IMR-90 (cell line): ENCODE measurements around the gene EPHB1. TPM values are rescaled to one million over a fixed set of nuclear protein-coding genes. Genes with fewer than 3 reads are reported as not detected.

Experiments used
- ATAC-seq: fragments of 200-7000 bp; cut with Tn5 transposase; 2 replicates; pipeline ENCODE4 v1.9.1; 2020; ENCODE audit warnings: low read depth, mild to moderate bottlenecking, moderate library complexity
- Bru-seq: library from RNA; stranded (reverse); fragments of 400-500 nt; gene quantifications from one replicate; lab custom pipeline; 2021; lab: Mats Ljungman, UMichigan
- BruChase-seq, 2 experiments: library from RNA; stranded (reverse); fragments of 400-500 nt; gene quantifications; one replicate each; lab custom pipeline; 2021; lab: Mats Ljungman, UMichigan
- BruUV-seq: library from RNA; stranded (reverse); fragments of 400-500 nt; replicated peaks from 2 replicates; lab custom pipeline; 2021; lab: Mats Ljungman, UMichigan
- CTCF ChIA-PET: fragments of 300-600 bp; formaldehyde crosslinking; extraction: SDS; loops from one replicate; lab custom pipeline; 2021; ENCODE audit warnings: antibody characterized with exemption; lab: Yijun Ruan, JAX
- POLR2A ChIA-PET: fragments of 300-600 bp; sonication (Branson Sonifier 250); formaldehyde crosslinking; loops from one replicate; lab custom pipeline; 2022; ENCODE audit warnings: antibody characterized with exemption; ENCODE audit not compliant: unreplicated experiment; lab: Charles Lee
- DNase-seq: peaks from one replicate; pipeline ENCODE4 v3.0.0; 2013
- H2AFZ ChIP-seq: replicated peaks from 2 replicates; pipeline ENCODE3; 2013; ENCODE audit warnings: low read length, mild to moderate bottlenecking; ENCODE audit not compliant: poor library complexity
- H2AK5ac ChIP-seq: 2 replicates; pipeline ENCODE4 v1.6.1; 2013; ENCODE audit warnings: low read depth, low read length, inconsistent platforms
- H2AK9ac ChIP-seq: replicated peaks from 2 replicates; pipeline ENCODE3; 2013; ENCODE audit warnings: mild to moderate bottlenecking, low read depth, low read length, moderate library complexity; ENCODE audit not compliant: poor library complexity
- H2BK120ac ChIP-seq: 2 replicates; pipeline ENCODE4 v1.6.1; 2013; ENCODE audit warnings: low read depth, low read length, inconsistent platforms
- H2BK15ac ChIP-seq: 3 replicates; pipeline ENCODE4 v1.6.1; 2013; ENCODE audit warnings: low read depth, low read length, inconsistent platforms
- H2BK20ac ChIP-seq: 2 replicates; pipeline ENCODE4 v1.6.1; 2013; ENCODE audit warnings: low read depth, mild to moderate bottlenecking, inconsistent platforms, low read length, moderate library complexity
- H2BK5ac ChIP-seq: 2 replicates; pipeline ENCODE4 v1.6.1; 2013; ENCODE audit warnings: mild to moderate bottlenecking, low read depth, low read length, inconsistent platforms; ENCODE audit not compliant: poor library complexity, severe bottlenecking
- H3K14ac ChIP-seq: replicated peaks from 2 replicates; pipeline ENCODE4 v1.6.1; 2013; ENCODE audit warnings: low read depth, low read length, inconsistent platforms
- H3K18ac ChIP-seq: 2 replicates; pipeline ENCODE4 v1.6.1; 2013; ENCODE audit warnings: low read depth, low read length, control low read depth
- H3K23ac ChIP-seq: 2 replicates; pipeline ENCODE4 v1.6.1; 2013; ENCODE audit warnings: low read depth, low read length, inconsistent platforms
- H3K27ac ChIP-seq: 2 replicates; pipeline ENCODE4 v1.5.1; 2013; ENCODE audit warnings: mild to moderate bottlenecking, control low read depth, low read length; ENCODE audit not compliant: insufficient read depth
- H3K27me3 ChIP-seq: 2 replicates; pipeline ENCODE4 v1.6.1; 2013; ENCODE audit warnings: low read length; ENCODE audit not compliant: control insufficient read depth, insufficient read depth
- H3K36me3 ChIP-seq: 2 replicates; pipeline ENCODE4 v1.6.1; 2013; ENCODE audit warnings: low read length, mixed read lengths; ENCODE audit not compliant: control insufficient read depth, insufficient read depth
- H3K4ac ChIP-seq: 2 replicates; pipeline ENCODE4 v1.6.1; 2013; ENCODE audit warnings: low read depth, low read length, inconsistent platforms
- H3K4me1 ChIP-seq: 2 replicates; pipeline ENCODE4 v1.6.1; 2013; ENCODE audit warnings: low read length, mixed read lengths; ENCODE audit not compliant: control insufficient read depth, insufficient read depth
- H3K4me2 ChIP-seq: 2 replicates; pipeline ENCODE4 v1.6.1; 2013; ENCODE audit warnings: low read depth, mild to moderate bottlenecking, control low read depth, low read length, moderate library complexity
- H3K4me3 ChIP-seq: 2 replicates; pipeline ENCODE4 v1.5.1; 2013; ENCODE audit warnings: low read depth, mild to moderate bottlenecking, control low read depth, low read length, moderate library complexity; ENCODE audit not compliant: insufficient read depth
- H3K56ac ChIP-seq: 2 replicates; pipeline ENCODE4 v1.6.1; 2013; ENCODE audit warnings: low read length, inconsistent platforms; ENCODE audit not compliant: insufficient read depth; ENCODE audit errors: extremely low read depth
- H3K79me1 ChIP-seq, 2 experiments: 2 replicates each; pipeline ENCODE4 v1.6.1; 2013; ENCODE audit warnings: low read length in 2 of 2, inconsistent platforms in 1 of 2, low read depth in 1 of 2
- H3K9ac ChIP-seq: 2 replicates; pipeline ENCODE4 v1.6.1; 2013; ENCODE audit warnings: low read depth, low read length, control low read depth
- H3K9me1 ChIP-seq: 2 replicates; pipeline ENCODE4 v1.6.1; 2013; ENCODE audit warnings: low read length, inconsistent platforms; ENCODE audit not compliant: insufficient read depth
- H3K9me3 ChIP-seq: 2 replicates; pipeline ENCODE4 v1.6.1; 2013; ENCODE audit warnings: low read length; ENCODE audit not compliant: control insufficient read depth, insufficient read depth
- H4K20me1 ChIP-seq: 2 replicates; pipeline ENCODE4 v1.6.1; 2013; ENCODE audit warnings: low read length, inconsistent platforms; ENCODE audit not compliant: insufficient read depth
- H4K5ac ChIP-seq: 2 replicates; pipeline ENCODE4 v1.6.1; 2013; ENCODE audit warnings: mild to moderate bottlenecking, low read depth, low read length, control low read depth
- H4K8ac ChIP-seq, 2 experiments: 2 replicates each; pipeline ENCODE4 v1.6.1; 2013; ENCODE audit warnings: low read depth in 2 of 2, low read length in 2 of 2, control low read depth in 1 of 2, inconsistent platforms in 1 of 2
- H4K91ac ChIP-seq: 2 replicates; pipeline ENCODE4 v1.6.1; 2013; ENCODE audit warnings: low read depth, low read length, inconsistent platforms; ENCODE audit not compliant: insufficient read depth
- MAZ ChIP-seq: IDR thresholded peaks from 2 replicates; pipeline ENCODE4 v1.6.1; 2012; ENCODE audit warnings: low read depth, mild to moderate bottlenecking, low read length, improper control_type of control experiment, moderate library complexity, borderline replicate concordance
- MXI1 ChIP-seq: IDR thresholded peaks from 2 replicates; pipeline ENCODE4 v1.6.1; 2012; ENCODE audit warnings: low read depth, mild to moderate bottlenecking, low read length, moderate library complexity, borderline replicate concordance
- NFE2L2 ChIP-seq: fragments of 150-350 bp; IDR thresholded peaks from 2 replicates; pipeline ENCODE4 v1.6.1; 2016; ENCODE audit warnings: low read depth, mild to moderate bottlenecking, low read length
- RAD21 ChIP-seq: IDR thresholded peaks from 2 replicates; pipeline ENCODE4 v1.6.1; 2012; ENCODE audit warnings: low read length, improper control_type of control experiment
- RCOR1 ChIP-seq: IDR thresholded peaks from 2 replicates; pipeline ENCODE4 v1.6.1; 2012; ENCODE audit warnings: mild to moderate bottlenecking, low read length, improper control_type of control experiment; ENCODE audit not compliant: insufficient replicate concordance
- SMC3 ChIP-seq: fragments of 150-350 bp; IDR thresholded peaks from 2 replicates; pipeline ENCODE4 v1.6.1; 2016; ENCODE audit warnings: low read depth, mild to moderate bottlenecking, antibody characterized with exemption, low read length, moderate library complexity
- WGBS, 2 experiments: methylation state at CpG; one replicate each; pipeline versions ENCODE4 v1.1.5 to v1.1.7; 2013; ENCODE audit warnings: missing lambda C conversion rate in 2 of 2; ENCODE audit not compliant: insufficient read length in 1 of 2; ENCODE audit errors: extremely low coverage in 2 of 2; 5-methylcytosine and 5-hydroxymethylcytosine counted together
- dilution Hi-C: fragments of 300-500 bp; cut with HindIII; formaldehyde crosslinking; loops from one replicate; pipeline ENCODE4 v1.14.3; 2018; ENCODE audit warnings: low sequenced_read_pairs; ENCODE audit not compliant: unreplicated experiment
- in situ Hi-C: fragments of 300-500 bp; cut with MboI; formaldehyde crosslinking; loops from 3 replicates; pipeline ENCODE4 v1.14.3; 2019; ENCODE audit warnings: low sequenced_read_pairs, inconsistent platforms, mixed read lengths
- intact Hi-C: fragments of 100-400 bp; cut with micrococcal nuclease; formaldehyde crosslinking; loops from 2 replicates; pipeline ENCODE4 v1.10.0; 2022
- long read RNA-seq: library from polyadenylated mRNA; unstranded; transcript quantifications from one replicate; pipeline ENCODE4 v2.0.0, GENCODE V29; 2021; ENCODE audit not compliant: unreplicated experiment
- polyA plus RNA-seq, 3 experiments: library from polyadenylated mRNA; depleted of rRNA; stranded (reverse); fragments of >200 nt; gene quantifications; 2 replicates each; pipeline ENCODE4 v1.2.3, GENCODE V29; 2012; ENCODE audit warnings: low replicate concordance in 1 of 3
- total RNA-seq: library from RNA; depleted of rRNA; stranded (reverse); fragments of >200 nt; gene quantifications from 2 replicates; pipeline ENCODE4 v1.2.3, GENCODE V29; 2012; rRNA removed
- TF ChIP-seq, protein P1 (sequence below): fragments of 150-350 bp; IDR thresholded peaks from 2 replicates; pipeline ENCODE4 v1.6.1; 2017; ENCODE audit warnings: mild to moderate bottlenecking, antibody characterized with exemption, low read length, low read depth
- TF ChIP-seq, protein P2 (sequence below): fragments of 150-350 bp; IDR thresholded peaks from 2 replicates; pipeline ENCODE4 v1.6.1; 2016; ENCODE audit warnings: low read depth, mild to moderate bottlenecking, low read length, moderate library complexity, borderline replicate concordance
- TF ChIP-seq, protein P3 (sequence below): conservative IDR thresholded peaks from 2 replicates; pipeline ENCODE4 v1.5.1; 2012; ENCODE audit warnings: mild to moderate bottlenecking, low read depth, low read length, improper control_type of control experiment

Gene EPHB1
- total RNA-seq (under 0.01 and 0.36 TPM in 2 replicates), polyA plus RNA-seq (2012; rRNA removed) (0.17 and 0.19 TPM in 2 replicates), Bru-seq, nascent RNA (percentile 15 among the genes with signal in this experiment), BruChase-seq, experiment 1, labeled RNA remaining after a 6-hour chase (percentile 20 among the genes with signal in this experiment), BruChase-seq, experiment 2, labeled RNA remaining after a 2-hour chase (percentile 19 among the genes with signal in this experiment)
- polyA plus RNA-seq (2012; cell fraction: cytosol; rRNA removed), result 0.16 and 0.19 TPM in 2 replicates
- 0.16 and 0.23 TPM in 2 replicates for polyA plus RNA-seq (2012; cell fraction: nucleus; rRNA removed; ENCODE audit: low replicate concordance)
- long read RNA-seq, result 0 reads

DNA sequence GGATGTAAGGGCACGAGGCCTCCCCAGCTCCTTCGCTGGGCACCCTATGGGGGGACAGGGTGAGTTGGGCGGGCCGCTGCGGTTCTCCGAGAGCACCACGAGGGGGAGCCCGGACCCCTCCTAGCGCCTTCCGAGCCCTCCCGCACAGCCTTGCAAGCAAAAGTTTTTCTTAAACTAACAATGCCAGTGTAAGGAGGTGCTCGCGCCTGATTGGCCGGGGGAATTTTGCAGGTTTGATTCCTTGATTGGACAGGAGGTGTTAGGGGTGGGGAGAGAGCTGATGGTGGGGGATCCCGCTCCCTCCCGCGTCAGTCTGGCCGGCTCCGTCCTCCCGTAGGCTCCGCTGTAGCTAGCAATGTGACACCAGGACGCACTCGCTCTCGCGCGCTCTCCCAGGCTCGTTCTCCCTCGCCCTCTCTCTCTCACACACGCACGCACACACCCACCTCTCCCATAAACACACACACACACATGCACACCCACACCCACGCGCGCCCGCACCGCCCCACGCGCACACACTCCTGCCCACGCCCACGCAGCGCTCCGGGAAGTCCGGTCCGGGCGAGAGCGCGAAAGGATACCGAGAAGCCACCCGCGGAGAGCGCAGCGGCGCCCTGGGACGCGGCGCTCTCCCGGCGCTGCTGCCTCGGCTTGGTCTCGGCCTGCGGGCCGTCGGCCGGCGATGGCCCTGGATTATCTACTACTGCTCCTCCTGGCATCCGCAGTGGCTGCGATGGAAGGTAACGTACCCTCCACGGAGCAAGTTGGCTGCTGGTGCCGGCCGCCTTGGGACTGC, at the start of gene EPHB1:
Gene EPHB1, plus strand, starts transcription at position 311 of the 796 bp plus-strand sequence.
- Histone ChIP-seq H3K4me1 (peaks cover 1% of the 10 kb centered on the region; the same call in 1 of the 2 replicates), H3K23ac (no peak within 1 kb of the TSS), H3K56ac (no peak within 1 kb of the TSS), H2AK9ac (peak within 1 kb of the TSS; percentile 55), H4K20me1 (no peaks in the 10 kb centered on the region; the same call in 1 of the 2 replicates), H3K36me3 (no peaks in the 10 kb centered on the region), H3K79me1 (no peaks in the 10 kb centered on the region), H4K5ac (no peak within 1 kb of the TSS), H4K8ac (no peak within 1 kb of the TSS), H3K9ac (no peak within 1 kb of the TSS), H3K14ac (no peak within 1 kb of the TSS), H2BK5ac (no peak within 1 kb of the TSS), H2AK5ac (no peak within 1 kb of the TSS), H3K27me3 (peaks cover 51% of the 10 kb centered on the region), H2BK20ac (no peak within 1 kb of the TSS), H3K4me2 (peak within 1 kb of the TSS; percentile 82), H3K27ac (no peak within 1 kb of the TSS), H3K18ac (no peak within 1 kb of the TSS), H3K9me3 (no peaks in the 10 kb centered on the region), H3K9me1 (no peaks in the 10 kb centered on the region), H2BK15ac (no peak within 1 kb of the TSS), H2AFZ (peak within 1 kb of the TSS; percentile 93), H4K91ac (no peak within 1 kb of the TSS), H3K4me3 (peak within 1 kb of the TSS; percentile 47), H3K4ac (no peak within 1 kb of the TSS), H2BK120ac (no peak within 1 kb of the TSS)
- WGBS, 2 experiments, result 1% methylated on average over 35 of the region's 70 CpGs; no CpG with 5 or more reads in 1 of the 2 experiments
- peak; percentile 83 for TF ChIP-seq RAD21
- TF ChIP-seq, protein P1, sequence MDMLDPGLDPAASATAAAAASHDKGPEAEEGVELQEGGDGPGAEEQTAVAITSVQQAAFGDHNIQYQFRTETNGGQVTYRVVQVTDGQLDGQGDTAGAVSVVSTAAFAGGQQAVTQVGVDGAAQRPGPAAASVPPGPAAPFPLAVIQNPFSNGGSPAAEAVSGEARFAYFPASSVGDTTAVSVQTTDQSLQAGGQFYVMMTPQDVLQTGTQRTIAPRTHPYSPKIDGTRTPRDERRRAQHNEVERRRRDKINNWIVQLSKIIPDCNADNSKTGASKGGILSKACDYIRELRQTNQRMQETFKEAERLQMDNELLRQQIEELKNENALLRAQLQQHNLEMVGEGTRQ, result no peak
- TF ChIP-seq NFE2L2, result no peak
- no peak for TF ChIP-seq RCOR1
- TF ChIP-seq MXI1, result no peak
- TF ChIP-seq, protein P2, sequence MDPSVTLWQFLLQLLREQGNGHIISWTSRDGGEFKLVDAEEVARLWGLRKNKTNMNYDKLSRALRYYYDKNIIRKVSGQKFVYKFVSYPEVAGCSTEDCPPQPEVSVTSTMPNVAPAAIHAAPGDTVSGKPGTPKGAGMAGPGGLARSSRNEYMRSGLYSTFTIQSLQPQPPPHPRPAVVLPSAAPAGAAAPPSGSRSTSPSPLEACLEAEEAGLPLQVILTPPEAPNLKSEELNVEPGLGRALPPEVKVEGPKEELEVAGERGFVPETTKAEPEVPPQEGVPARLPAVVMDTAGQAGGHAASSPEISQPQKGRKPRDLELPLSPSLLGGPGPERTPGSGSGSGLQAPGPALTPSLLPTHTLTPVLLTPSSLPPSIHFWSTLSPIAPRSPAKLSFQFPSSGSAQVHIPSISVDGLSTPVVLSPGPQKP, result no peak
- TF ChIP-seq MAZ, result no peak
- TF ChIP-seq, protein P3, sequence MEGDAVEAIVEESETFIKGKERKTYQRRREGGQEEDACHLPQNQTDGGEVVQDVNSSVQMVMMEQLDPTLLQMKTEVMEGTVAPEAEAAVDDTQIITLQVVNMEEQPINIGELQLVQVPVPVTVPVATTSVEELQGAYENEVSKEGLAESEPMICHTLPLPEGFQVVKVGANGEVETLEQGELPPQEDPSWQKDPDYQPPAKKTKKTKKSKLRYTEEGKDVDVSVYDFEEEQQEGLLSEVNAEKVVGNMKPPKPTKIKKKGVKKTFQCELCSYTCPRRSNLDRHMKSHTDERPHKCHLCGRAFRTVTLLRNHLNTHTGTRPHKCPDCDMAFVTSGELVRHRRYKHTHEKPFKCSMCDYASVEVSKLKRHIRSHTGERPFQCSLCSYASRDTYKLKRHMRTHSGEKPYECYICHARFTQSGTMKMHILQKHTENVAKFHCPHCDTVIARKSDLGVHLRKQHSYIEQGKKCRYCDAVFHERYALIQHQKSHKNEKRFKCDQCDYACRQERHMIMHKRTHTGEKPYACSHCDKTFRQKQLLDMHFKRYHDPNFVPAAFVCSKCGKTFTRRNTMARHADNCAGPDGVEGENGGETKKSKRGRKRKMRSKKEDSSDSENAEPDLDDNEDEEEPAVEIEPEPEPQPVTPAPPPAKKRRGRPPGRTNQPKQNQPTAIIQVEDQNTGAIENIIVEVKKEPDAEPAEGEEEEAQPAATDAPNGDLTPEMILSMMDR, result peak; percentile 80
- TF ChIP-seq SMC3, result peak; percentile 79
- in situ Hi-C loops (loop anchor here (5.0 to 25.0 kb wide), 2 partner anchors 1097 to 1242 kb away; no protein-coding TSS in a partner anchor), dilution Hi-C loops (no loop called here), intact Hi-C loops (loop anchor here (1.0 to 10.0 kb wide), 4 partner anchors 194 to 1250 kb away; no protein-coding TSS in a partner anchor)
- no TSS peak for BruUV-seq
- CTCF ChIA-PET, result interaction anchor here (0.6 to 1.5 kb wide), 10 partner anchors 10 to 1247 kb away, joined by 3 to 13 read pairs (median 4); no protein-coding TSS in a partner anchor
- peak; percentile 87 for DNase-seq
- peak; percentile 93 for ATAC-seq
- POLR2A ChIA-PET, result no interaction called here
